ENCODE data around the gene PDIA3. TPM values are rescaled to one million over a fixed set of nuclear protein-coding genes. Genes with fewer than 3 reads are reported as not detected.
"Not testable (repeated sequence)": the region's sequence is repeated elsewhere in the genome, so short reads cannot be mapped to it uniquely, and the experiment has no call there.

PDIA3 gene
- total RNA-seq, 1 donor from 2014 or later, result 194 TPM

- ATAC-seq; intact Hi-C loops (cut with DNase I); DNase-seq (ENCODE audit: low spot score): not testable (repeated sequence)
Observed at GRCh38 chr15:43802676-43803075, 56.4 kb downstream of the PDIA3 start.

- intact Hi-C loops (cut with DNase I), result no loop called here
- DNase-seq (ENCODE audit: low spot score) (no peak), ATAC-seq (no peak)
Observed at GRCh38 chr15:43808435-43808950, 62.3 kb downstream of the PDIA3 start.

GRCh38 chr15:43808960-43809678 lies 62.9 kb downstream of the PDIA3 start:
- intact Hi-C loops (cut with DNase I), result no loop called here
- ATAC-seq (no peak), DNase-seq (ENCODE audit: low spot score) (no peak)

- DNase-seq (ENCODE audit: low spot score); ATAC-seq; intact Hi-C loops (cut with DNase I): not testable (repeated sequence)
Observed at GRCh38 chr15:43815064-43815463, 68.8 kb downstream of the PDIA3 start.

- no peak for ATAC-seq
- DNase-seq (ENCODE audit: low spot score), result no peak
- intact Hi-C loops (cut with DNase I), result no loop called here
Observed at GRCh38 chr15:43821505-43821904, 75.3 kb downstream of the PDIA3 start.

Small RNA genes within 50 kb of the gene (microRNA-seq; reads per million reads assigned to microRNA genes)
- gene MIR1282, result not detected

Other genes starting within 250 kb of the PDIA3 start
- gene MAP1A, start 228.8 kb upstream of the PDIA3 start, total RNA-seq, result 32.4 TPM
- gene PPIP5K1, start 156.2 kb upstream of the PDIA3 start, total RNA-seq, result 74.8 TPM
- gene CKMT1B, start 152.4 kb upstream of the PDIA3 start, total RNA-seq, result not detected
- gene STRC, start 127.6 kb upstream of the PDIA3 start, total RNA-seq, result 0.89 TPM
- gene CATSPER2, start 97.6 kb upstream of the PDIA3 start, total RNA-seq, result 12.5 TPM
- 0.36 TPM for gene CKMT1A, start 52.6 kb upstream of the PDIA3 start, total RNA-seq
- gene ELL3, start 30.5 kb downstream of the PDIA3 start, total RNA-seq, result 5.6 TPM
- 656 TPM for gene SERF2, start 45.9 kb downstream of the PDIA3 start, total RNA-seq
- gene SERINC4, start 53.8 kb downstream of the PDIA3 start, total RNA-seq, result 0.31 TPM
- 13.6 TPM for gene HYPK, start 54.2 kb downstream of the PDIA3 start, total RNA-seq
- 17.3 TPM for gene MFAP1, start 78.3 kb downstream of the PDIA3 start, total RNA-seq
- 5.1 TPM for gene WDR76, start 80.6 kb downstream of the PDIA3 start, total RNA-seq

All from sciatic nerve (tissue), 2 donors.